Breast epithelium (tissue), 3 donors: ENCODE data around the gene DUSP16.

Source experiments
- CTCF ChIP-seq, 3 donors: fragments of 450-650 bp; IDR thresholded peaks; one replicate each; pipeline ENCODE4 v1.5.1; 2016 to 2017; ENCODE audit warnings: antibody characterized with exemption in 3 of 3, mild to moderate bottlenecking in 3 of 3, moderate library complexity in 3 of 3
- POLR2AphosphoS5 ChIP-seq, 3 donors: sonication (generic); formaldehyde crosslinking; IDR thresholded peaks; one replicate each; pipeline ENCODE4 v1.6.1; 2017; ENCODE audit warnings: antibody characterized with exemption in 3 of 3

- no peak for TF ChIP-seq CTCF (IDR thresholded peaks at IDR 0.05)
- TF ChIP-seq POLR2AphosphoS5 (IDR thresholded peaks at IDR 0.05), result no peak
Measured at GRCh38 chr12:12587878-12588277, 25.2 kb upstream of the DUSP16 start.
